A549 (cell line): ENCODE results near the gene TRABD2A.

Experiments used
- CBX8 ChIP-seq: fragments of 200-600 bp; sonication (generic); IDR thresholded peaks from 2 replicates; pipeline ENCODE4 v1.6.1; 2016
- CHD4 ChIP-seq: fragments of 200-600 bp; sonication (generic); IDR thresholded peaks from 2 replicates; pipeline ENCODE4 v1.6.1; 2016; ENCODE audit warnings: antibody characterized with exemption, mild to moderate bottlenecking, borderline replicate concordance
- CTCF ChIP-seq: fragments of >200 bp; sonication (Bioruptor Twin); formaldehyde crosslinking; IDR thresholded peaks from 3 replicates; pipeline ENCODE4 v1.5.1; 2016
- ELK1 ChIP-seq: fragments of 150-350 bp; IDR thresholded peaks from 2 replicates; pipeline ENCODE4 v1.6.1; 2014; ENCODE audit warnings: low read depth, mild to moderate bottlenecking, low read length
- EP300 ChIP-seq, 2 experiments: fragments of >200 bp; sonication (Bioruptor Twin); formaldehyde crosslinking; IDR thresholded peaks; 2 replicates in 1 of 2; 3 replicates in 1 of 2; pipeline ENCODE4 v1.6.1; 2016 to 2017
- JUN ChIP-seq, 2 experiments: fragments of >200 bp; sonication (Bioruptor Twin); formaldehyde crosslinking; IDR thresholded peaks; 2 replicates in 1 of 2; 3 replicates in 1 of 2; pipeline ENCODE4 v1.6.1; 2016 to 2017
- JUNB ChIP-seq: fragments of >200 bp; sonication (Bioruptor Twin); formaldehyde crosslinking; IDR thresholded peaks from 2 replicates; pipeline ENCODE4 v1.6.1; 2016
- KDM5A ChIP-seq: fragments of 200-600 bp; sonication (generic); IDR thresholded peaks from 2 replicates; pipeline ENCODE4 v1.6.1; 2016; ENCODE audit warnings: antibody characterized with exemption, mild to moderate bottlenecking
- MAZ ChIP-seq: fragments of 150-350 bp; IDR thresholded peaks from 2 replicates; pipeline ENCODE4 v1.6.1; 2014; ENCODE audit warnings: antibody characterized with exemption, low read depth, low read length, borderline replicate concordance
- POLR2A ChIP-seq: IDR thresholded peaks from 2 replicates; pipeline ENCODE4 v1.6.1; 2012; ENCODE audit warnings: mild to moderate bottlenecking, low read length
- RAD21 ChIP-seq, 2 experiments: fragments of >200 bp in 1 of 2; sonication (Bioruptor Twin) in 1 of 2; formaldehyde crosslinking in 1 of 2; IDR thresholded peaks in 1 of 2; conservative IDR thresholded peaks in 1 of 2; 2 replicates in 1 of 2; 3 replicates in 1 of 2; pipeline ENCODE4 v1.6.1; 2012 to 2018; ENCODE audit warnings: inconsistent platforms in 1 of 2
- TFCP2L1 ChIP-seq: fragments of 250-450 bp; sonication (Bioruptor Pico); IDR thresholded peaks from 2 replicates; pipeline ENCODE4 v1.5.0; 2021; ENCODE audit warnings: mild to moderate bottlenecking

- no peak for TF ChIP-seq POLR2A
- TF ChIP-seq CTCF = no peak; the same call in 2 of the 3 replicates
- no peak for TF ChIP-seq ELK1
- no peak for TF ChIP-seq MAZ
- TF ChIP-seq KDM5A = no peak
- TF ChIP-seq JUN (IDR thresholded peaks at IDR 0.05) = no peak
- TF ChIP-seq RAD21 (conservative IDR thresholded peaks at IDR 0.05 in 1 of 2, IDR thresholded peaks at IDR 0.05 in 1 of 2) = no peak
- TF ChIP-seq EP300 (IDR thresholded peaks at IDR 0.05) = no peak
- no peak for TF ChIP-seq CBX8
- TF ChIP-seq JUNB = no peak
- TF ChIP-seq CHD4 = no peak
- no peak for TF ChIP-seq TFCP2L1 (CRISPR knock-in tag)
Measured at GRCh38 chr2:84927275-84927627, 46.4 kb upstream of the TRABD2A start.
